ENCODE results near the gene FOXA3. TPM values are rescaled to one million over a fixed set of nuclear protein-coding genes. Genes with fewer than 3 reads are reported as not detected.
"Not testable (repeated sequence)": the region's sequence is repeated elsewhere in the genome, so short reads cannot be mapped to it uniquely, and the experiment has no call there.

FOXA3 gene
- total RNA-seq, 1 donor from 2014 or later = 1.0 TPM

DNA sequence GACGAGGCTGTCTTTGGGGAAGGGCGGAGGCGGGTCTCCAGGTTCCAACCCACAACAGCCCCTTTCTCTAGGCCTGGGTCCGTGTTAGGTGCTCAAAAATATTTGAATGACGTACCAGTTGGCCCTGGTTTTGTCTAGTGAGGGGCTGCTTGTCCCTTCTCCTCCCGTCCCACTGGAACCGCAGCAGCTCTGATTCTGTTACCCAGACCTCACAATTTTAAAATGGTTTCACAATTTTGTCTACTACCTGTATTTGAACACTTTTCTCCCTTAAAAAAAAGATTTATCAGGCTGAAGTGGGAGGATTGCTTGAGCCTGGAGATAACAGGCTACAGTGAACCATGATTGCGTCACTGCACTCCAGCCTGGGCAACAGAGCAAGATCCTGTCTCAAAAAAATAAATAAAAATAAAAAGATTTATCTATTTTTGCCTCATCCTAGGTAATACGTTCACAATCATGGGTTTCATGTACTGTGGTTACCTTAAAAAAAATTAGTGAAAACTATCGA lies 23.1 kb downstream of the FOXA3 start:
- H3K4me3 Mint-ChIP-seq (ENCODE audit: unreplicated experiment) = peak overlapping the region; percentile 96
- H3K27ac Mint-ChIP-seq (ENCODE audit: unreplicated experiment) = peak overlapping the region; percentile 93
- peaks cover 5% of the 10 kb centered on the region for H3K27me3 Mint-ChIP-seq (ENCODE audit: unreplicated experiment)
- no peak for DNase-seq
- TF ChIP-seq CTCF (IDR thresholded peaks at IDR 0.05; ENCODE audit: partially characterized antibody, unreplicated experiment) = no peak
- H3K36me3 Mint-ChIP-seq (ENCODE audit: unreplicated experiment) = no peaks in the 10 kb centered on the region
- H3K9me3 Mint-ChIP-seq (ENCODE audit: unreplicated experiment) = peaks cover 5% of the 10 kb centered on the region
- peaks cover 5% of the 10 kb centered on the region for H3K4me1 Mint-ChIP-seq (ENCODE audit: low read depth, unreplicated experiment)

- no peaks in the 10 kb centered on the region for H3K4me1 Mint-ChIP-seq (ENCODE audit: low read depth, unreplicated experiment)
- DNase-seq = no peak
- no peak for TF ChIP-seq CTCF (IDR thresholded peaks at IDR 0.05; ENCODE audit: partially characterized antibody, unreplicated experiment)
- peaks cover 9% of the 10 kb centered on the region for H3K9me3 Mint-ChIP-seq (ENCODE audit: unreplicated experiment)
- H3K27me3 Mint-ChIP-seq (ENCODE audit: unreplicated experiment) = peaks cover 5% of the 10 kb centered on the region
- H3K36me3 Mint-ChIP-seq (ENCODE audit: unreplicated experiment) = no peaks in the 10 kb centered on the region
- no peak overlapping the region for H3K27ac Mint-ChIP-seq (ENCODE audit: unreplicated experiment)
- H3K4me3 Mint-ChIP-seq (ENCODE audit: unreplicated experiment) = no peak overlapping the region
These were observed 25.2 kb downstream of the FOXA3 start for GRCh38 chr19:45889210-45889885.

DNA sequence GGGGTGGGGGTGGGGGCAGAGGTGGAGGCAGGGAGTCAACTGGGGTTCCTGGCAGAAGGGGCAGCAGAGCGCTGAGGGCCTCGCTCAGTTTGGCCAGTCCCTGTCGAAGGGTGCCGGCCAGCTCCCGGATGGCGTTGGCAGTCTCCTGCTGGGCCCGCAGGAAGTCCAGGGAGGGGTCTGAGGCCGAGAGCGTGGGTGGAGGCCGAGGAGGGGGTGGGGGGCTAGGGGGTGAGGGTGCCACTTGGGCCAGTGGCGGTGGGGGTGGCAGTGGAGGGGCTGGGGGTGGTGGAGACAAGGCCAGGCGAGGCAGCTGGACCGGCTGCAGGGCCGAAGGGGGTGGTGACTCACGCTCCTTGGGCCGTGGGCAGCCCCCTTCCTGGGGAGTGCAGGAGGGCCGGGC lies 26.8 kb downstream of the FOXA3 start:
- Mint-ChIP-seq H3K36me3 (ENCODE audit: unreplicated experiment) (no peaks in the 10 kb centered on the region), H3K4me3 (ENCODE audit: unreplicated experiment) (no peak overlapping the region), H3K9me3 (ENCODE audit: unreplicated experiment) (peaks cover 10% of the 10 kb centered on the region), H3K27ac (ENCODE audit: unreplicated experiment) (no peak overlapping the region), H3K27me3 (ENCODE audit: unreplicated experiment) (peaks cover 5% of the 10 kb centered on the region), H3K4me1 (ENCODE audit: low read depth, unreplicated experiment) (no peaks in the 10 kb centered on the region)
- no peak for TF ChIP-seq CTCF (IDR thresholded peaks at IDR 0.05; ENCODE audit: partially characterized antibody, unreplicated experiment)
- DNase-seq = no peak

DNA sequence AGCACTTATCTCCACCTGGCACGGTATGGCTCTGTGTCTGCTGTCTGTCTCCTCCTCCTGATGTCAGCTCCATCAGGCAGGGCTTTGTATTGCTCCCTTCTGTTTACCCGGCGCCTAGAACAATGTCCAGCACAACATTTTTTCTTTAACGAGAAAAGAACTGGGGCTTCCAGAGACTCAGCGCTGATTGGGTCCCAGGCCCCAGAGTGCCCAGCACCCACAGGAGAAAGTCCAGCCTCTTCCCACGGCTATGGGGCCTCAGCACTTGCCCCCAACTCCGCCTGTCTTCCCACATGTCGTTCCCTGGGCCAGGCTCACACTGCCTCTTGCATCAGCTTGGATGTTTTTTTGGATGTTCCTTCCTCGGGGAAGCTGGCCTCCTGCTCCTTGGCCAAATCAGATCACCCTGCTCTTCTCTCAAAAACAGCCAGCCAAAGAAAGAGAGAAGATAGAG lies 31.4 kb downstream of the FOXA3 start:
- peaks cover 6% of the 10 kb centered on the region for H3K36me3 Mint-ChIP-seq (ENCODE audit: unreplicated experiment)
- H3K9me3 Mint-ChIP-seq (ENCODE audit: unreplicated experiment) = peaks cover 6% of the 10 kb centered on the region
- no peaks in the 10 kb centered on the region for H3K27me3 Mint-ChIP-seq (ENCODE audit: unreplicated experiment)
- H3K27ac Mint-ChIP-seq (ENCODE audit: unreplicated experiment) = no peak overlapping the region
- no peaks in the 10 kb centered on the region for H3K4me1 Mint-ChIP-seq (ENCODE audit: low read depth, unreplicated experiment)
- H3K4me3 Mint-ChIP-seq (ENCODE audit: unreplicated experiment) = peak overlapping the region; percentile 30
- no peak for TF ChIP-seq CTCF (IDR thresholded peaks at IDR 0.05; ENCODE audit: partially characterized antibody, unreplicated experiment)
- no peak for DNase-seq

GRCh38 chr19:45895983-45896599 lies 32.0 kb downstream of the FOXA3 start:
- H3K27ac Mint-ChIP-seq (ENCODE audit: unreplicated experiment); DNase-seq; H3K27me3 Mint-ChIP-seq (ENCODE audit: unreplicated experiment); H3K4me3 Mint-ChIP-seq (ENCODE audit: unreplicated experiment); H3K36me3 Mint-ChIP-seq (ENCODE audit: unreplicated experiment); H3K9me3 Mint-ChIP-seq (ENCODE audit: unreplicated experiment); H3K4me1 Mint-ChIP-seq (ENCODE audit: low read depth, unreplicated experiment): not testable (repeated sequence)

Measured in glutamatergic neuron (in vitro differentiated cells).